ENCODE measurements around the gene FBXO24. TPM values are rescaled to one million over a fixed set of nuclear protein-coding genes. Genes with fewer than 3 reads are reported as not detected.
A peak's percentile ranks its signal among the peaks of the same experiment; 100 is the strongest.

Gene FBXO24
- total and polyA plus RNA-seq, 9 of the 15 experiments (the other 6 are each of a cell fraction or from before 2014, with no cell fraction given) = 0.17 to 0.95 (median 0.50) TPM

- TF ChIP-seq MAZ (CRISPR knock-in tag; conservative IDR thresholded peaks at IDR 0.05 in 1 of 2, IDR thresholded peaks at IDR 0.05 in 1 of 2) (peak in 1 of 2 experiments; percentile 49; a peak in 1 of 4 replicates), ZNF830 (CRISPR knock-in tag; IDR thresholded peaks at IDR 0.05) (no peak), HMG20B (CRISPR knock-in tag; IDR thresholded peaks at IDR 0.05) (no peak), MLX (CRISPR knock-in tag; conservative IDR thresholded peaks at IDR 0.05) (no peak), BMI1 (IDR thresholded peaks at IDR 0.05; ENCODE audit: low read length) (no peak), POLR2B (IDR thresholded peaks at IDR 0.05; ENCODE audit: low read depth, partially characterized antibody) (no peak), TAF9B (IDR thresholded peaks at IDR 0.05; ENCODE audit: partially characterized antibody) (no peak), ATF7 (IDR thresholded peaks at IDR 0.05) (no peak), RFX1 (IDR thresholded peaks at IDR 0.05) (peak; percentile 77)
- TF ChIP-seq, protein P1, sequence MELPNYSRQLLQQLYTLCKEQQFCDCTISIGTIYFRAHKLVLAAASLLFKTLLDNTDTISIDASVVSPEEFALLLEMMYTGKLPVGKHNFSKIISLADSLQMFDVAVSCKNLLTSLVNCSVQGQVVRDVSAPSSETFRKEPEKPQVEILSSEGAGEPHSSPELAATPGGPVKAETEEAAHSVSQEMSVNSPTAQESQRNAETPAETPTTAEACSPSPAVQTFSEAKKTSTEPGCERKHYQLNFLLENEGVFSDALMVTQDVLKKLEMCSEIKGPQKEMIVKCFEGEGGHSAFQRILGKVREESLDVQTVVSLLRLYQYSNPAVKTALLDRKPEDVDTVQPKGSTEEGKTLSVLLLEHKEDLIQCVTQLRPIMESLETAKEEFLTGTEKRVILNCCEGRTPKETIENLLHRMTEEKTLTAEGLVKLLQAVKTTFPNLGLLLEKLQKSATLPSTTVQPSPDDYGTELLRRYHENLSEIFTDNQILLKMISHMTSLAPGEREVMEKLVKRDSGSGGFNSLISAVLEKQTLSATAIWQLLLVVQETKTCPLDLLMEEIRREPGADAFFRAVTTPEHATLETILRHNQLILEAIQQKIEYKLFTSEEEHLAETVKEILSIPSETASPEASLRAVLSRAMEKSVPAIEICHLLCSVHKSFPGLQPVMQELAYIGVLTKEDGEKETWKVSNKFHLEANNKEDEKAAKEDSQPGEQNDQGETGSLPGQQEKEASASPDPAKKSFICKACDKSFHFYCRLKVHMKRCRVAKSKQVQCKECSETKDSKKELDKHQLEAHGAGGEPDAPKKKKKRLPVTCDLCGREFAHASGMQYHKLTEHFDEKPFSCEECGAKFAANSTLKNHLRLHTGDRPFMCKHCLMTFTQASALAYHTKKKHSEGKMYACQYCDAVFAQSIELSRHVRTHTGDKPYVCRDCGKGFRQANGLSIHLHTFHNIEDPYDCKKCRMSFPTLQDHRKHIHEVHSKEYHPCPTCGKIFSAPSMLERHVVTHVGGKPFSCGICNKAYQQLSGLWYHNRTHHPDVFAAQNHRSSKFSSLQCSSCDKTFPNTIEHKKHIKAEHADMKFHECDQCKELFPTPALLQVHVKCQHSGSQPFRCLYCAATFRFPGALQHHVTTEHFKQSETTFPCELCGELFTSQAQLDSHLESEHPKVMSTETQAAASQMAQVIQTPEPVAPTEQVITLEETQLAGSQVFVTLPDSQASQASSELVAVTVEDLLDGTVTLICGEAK (IDR thresholded peaks at IDR 0.05) = no peak
- TF ChIP-seq, protein P1 (CRISPR knock-in tag; IDR thresholded peaks at IDR 0.05) = no peak
- TF ChIP-seq, protein P2, sequence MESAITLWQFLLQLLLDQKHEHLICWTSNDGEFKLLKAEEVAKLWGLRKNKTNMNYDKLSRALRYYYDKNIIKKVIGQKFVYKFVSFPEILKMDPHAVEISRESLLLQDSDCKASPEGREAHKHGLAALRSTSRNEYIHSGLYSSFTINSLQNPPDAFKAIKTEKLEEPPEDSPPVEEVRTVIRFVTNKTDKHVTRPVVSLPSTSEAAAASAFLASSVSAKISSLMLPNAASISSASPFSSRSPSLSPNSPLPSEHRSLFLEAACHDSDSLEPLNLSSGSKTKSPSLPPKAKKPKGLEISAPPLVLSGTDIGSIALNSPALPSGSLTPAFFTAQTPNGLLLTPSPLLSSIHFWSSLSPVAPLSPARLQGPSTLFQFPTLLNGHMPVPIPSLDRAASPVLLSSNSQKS (CRISPR knock-in tag; IDR thresholded peaks at IDR 0.05) = no peak
- TF ChIP-seq, protein P3, sequence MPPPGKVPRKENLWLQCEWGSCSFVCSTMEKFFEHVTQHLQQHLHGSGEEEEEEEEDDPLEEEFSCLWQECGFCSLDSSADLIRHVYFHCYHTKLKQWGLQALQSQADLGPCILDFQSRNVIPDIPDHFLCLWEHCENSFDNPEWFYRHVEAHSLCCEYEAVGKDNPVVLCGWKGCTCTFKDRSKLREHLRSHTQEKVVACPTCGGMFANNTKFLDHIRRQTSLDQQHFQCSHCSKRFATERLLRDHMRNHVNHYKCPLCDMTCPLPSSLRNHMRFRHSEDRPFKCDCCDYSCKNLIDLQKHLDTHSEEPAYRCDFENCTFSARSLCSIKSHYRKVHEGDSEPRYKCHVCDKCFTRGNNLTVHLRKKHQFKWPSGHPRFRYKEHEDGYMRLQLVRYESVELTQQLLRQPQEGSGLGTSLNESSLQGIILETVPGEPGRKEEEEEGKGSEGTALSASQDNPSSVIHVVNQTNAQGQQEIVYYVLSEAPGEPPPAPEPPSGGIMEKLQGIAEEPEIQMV (tag; conservative IDR thresholded peaks at IDR 0.05; ENCODE audit: low read depth) = no peak
Observed at GRCh38 chr7:100568896-100569844, 17.0 kb upstream of the FBXO24 start (continued).
